SH-SY5Y (cell line): ENCODE data around the gene SLC6A16.

ENCODE experiments used
- GATA2 ChIP-seq: IDR thresholded peaks from 2 replicates; pipeline ENCODE4 v1.6.1; 2011; ENCODE audit warnings: mild to moderate bottlenecking, low read depth, low read length
- GATA3 ChIP-seq: IDR thresholded peaks from 2 replicates; pipeline ENCODE4 v1.6.1; 2011; ENCODE audit warnings: low read depth, mild to moderate bottlenecking, low read length, moderate library complexity

DNA sequence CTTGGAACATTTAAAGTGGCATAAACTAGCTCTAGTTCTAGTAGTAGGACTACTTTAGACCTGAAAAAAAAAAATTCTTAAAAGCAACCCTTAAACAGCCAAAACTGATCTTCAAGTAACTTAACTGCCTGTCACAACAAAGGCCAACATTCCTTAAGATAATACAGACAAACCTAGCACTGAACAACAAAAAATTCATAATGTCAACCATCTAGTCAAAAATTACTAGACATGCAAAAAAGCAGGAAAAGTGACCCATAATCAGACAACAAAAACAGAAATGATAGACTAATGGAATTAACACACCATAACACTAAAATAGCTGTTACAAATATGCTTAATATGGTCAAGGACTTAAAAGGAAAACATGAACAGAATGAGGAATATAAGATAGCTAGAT, 6.7 kb downstream of the SLC6A16 start:
- TF ChIP-seq GATA2 (no peak), GATA3 (no peak)
